ENCODE data around the gene BRS3. TPM values are rescaled to one million over a fixed set of nuclear protein-coding genes. Genes with fewer than 3 reads are reported as not detected.

Gene BRS3
- polyA plus RNA-seq, 1 donor from 2014 or later = 0.20 TPM

DNA sequence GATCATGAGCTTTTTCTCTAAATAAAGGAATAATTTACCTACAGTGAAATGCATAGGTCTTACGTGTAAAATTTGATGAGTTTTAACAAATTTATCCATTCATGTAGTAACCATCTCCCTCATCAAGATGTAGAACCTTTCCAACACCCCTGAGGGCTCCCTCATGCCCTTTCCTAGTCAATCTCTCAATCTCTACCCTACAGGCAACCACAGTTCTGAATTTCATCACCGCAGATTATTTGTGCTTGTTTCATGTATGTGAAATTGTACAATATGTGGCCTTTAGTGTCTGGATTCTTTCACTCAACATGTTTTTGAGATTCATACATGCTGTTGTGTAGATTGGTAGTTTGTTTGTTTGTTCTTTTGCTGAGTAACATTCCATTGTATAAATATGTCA lies 46.4 kb downstream of the BRS3 start:
- H3K27me3 ChIP-seq (ENCODE audit: insufficient read depth, low read depth, low read length) = no peaks in the 10 kb centered on the region
- H2AFZ ChIP-seq (ENCODE audit: low read depth, low read length) = no peak overlapping the region
- H3K4me3 ChIP-seq (ENCODE audit: low read length) = no peak overlapping the region
- no peaks in the 10 kb centered on the region for H3K9me2 ChIP-seq (ENCODE audit: insufficient read depth, low read length)
- H3K9me3 ChIP-seq (ENCODE audit: low read length) = no peaks in the 10 kb centered on the region
- no peaks in the 10 kb centered on the region for H3F3A ChIP-seq (ENCODE audit: insufficient read depth, low read length, poor library complexity, severe bottlenecking)
- no peaks in the 10 kb centered on the region for H4K20me1 ChIP-seq (ENCODE audit: insufficient read depth)
- no peaks in the 10 kb centered on the region for H3K36me3 ChIP-seq (ENCODE audit: insufficient read depth, low read length)
- TF ChIP-seq, protein P1, sequence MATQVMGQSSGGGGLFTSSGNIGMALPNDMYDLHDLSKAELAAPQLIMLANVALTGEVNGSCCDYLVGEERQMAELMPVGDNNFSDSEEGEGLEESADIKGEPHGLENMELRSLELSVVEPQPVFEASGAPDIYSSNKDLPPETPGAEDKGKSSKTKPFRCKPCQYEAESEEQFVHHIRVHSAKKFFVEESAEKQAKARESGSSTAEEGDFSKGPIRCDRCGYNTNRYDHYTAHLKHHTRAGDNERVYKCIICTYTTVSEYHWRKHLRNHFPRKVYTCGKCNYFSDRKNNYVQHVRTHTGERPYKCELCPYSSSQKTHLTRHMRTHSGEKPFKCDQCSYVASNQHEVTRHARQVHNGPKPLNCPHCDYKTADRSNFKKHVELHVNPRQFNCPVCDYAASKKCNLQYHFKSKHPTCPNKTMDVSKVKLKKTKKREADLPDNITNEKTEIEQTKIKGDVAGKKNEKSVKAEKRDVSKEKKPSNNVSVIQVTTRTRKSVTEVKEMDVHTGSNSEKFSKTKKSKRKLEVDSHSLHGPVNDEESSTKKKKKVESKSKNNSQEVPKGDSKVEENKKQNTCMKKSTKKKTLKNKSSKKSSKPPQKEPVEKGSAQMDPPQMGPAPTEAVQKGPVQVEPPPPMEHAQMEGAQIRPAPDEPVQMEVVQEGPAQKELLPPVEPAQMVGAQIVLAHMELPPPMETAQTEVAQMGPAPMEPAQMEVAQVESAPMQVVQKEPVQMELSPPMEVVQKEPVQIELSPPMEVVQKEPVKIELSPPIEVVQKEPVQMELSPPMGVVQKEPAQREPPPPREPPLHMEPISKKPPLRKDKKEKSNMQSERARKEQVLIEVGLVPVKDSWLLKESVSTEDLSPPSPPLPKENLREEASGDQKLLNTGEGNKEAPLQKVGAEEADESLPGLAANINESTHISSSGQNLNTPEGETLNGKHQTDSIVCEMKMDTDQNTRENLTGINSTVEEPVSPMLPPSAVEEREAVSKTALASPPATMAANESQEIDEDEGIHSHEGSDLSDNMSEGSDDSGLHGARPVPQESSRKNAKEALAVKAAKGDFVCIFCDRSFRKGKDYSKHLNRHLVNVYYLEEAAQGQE (IDR thresholded peaks at IDR 0.05; ENCODE audit: borderline replicate concordance) = no peak
- TF ChIP-seq EZH2 (IDR thresholded peaks at IDR 0.05; ENCODE audit: borderline replicate concordance, insufficient read depth, low read length, poor library complexity, severe bottlenecking) = no peak
- TF ChIP-seq, protein P2, sequence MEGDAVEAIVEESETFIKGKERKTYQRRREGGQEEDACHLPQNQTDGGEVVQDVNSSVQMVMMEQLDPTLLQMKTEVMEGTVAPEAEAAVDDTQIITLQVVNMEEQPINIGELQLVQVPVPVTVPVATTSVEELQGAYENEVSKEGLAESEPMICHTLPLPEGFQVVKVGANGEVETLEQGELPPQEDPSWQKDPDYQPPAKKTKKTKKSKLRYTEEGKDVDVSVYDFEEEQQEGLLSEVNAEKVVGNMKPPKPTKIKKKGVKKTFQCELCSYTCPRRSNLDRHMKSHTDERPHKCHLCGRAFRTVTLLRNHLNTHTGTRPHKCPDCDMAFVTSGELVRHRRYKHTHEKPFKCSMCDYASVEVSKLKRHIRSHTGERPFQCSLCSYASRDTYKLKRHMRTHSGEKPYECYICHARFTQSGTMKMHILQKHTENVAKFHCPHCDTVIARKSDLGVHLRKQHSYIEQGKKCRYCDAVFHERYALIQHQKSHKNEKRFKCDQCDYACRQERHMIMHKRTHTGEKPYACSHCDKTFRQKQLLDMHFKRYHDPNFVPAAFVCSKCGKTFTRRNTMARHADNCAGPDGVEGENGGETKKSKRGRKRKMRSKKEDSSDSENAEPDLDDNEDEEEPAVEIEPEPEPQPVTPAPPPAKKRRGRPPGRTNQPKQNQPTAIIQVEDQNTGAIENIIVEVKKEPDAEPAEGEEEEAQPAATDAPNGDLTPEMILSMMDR (IDR thresholded peaks at IDR 0.05; ENCODE audit: poor library complexity, severe bottlenecking) = no peak
- TF ChIP-seq TAF1 (IDR thresholded peaks at IDR 0.05; ENCODE audit: low read depth) = no peak
- no peak for TF ChIP-seq MXI1 (conservative IDR thresholded peaks at IDR 0.05; ENCODE audit: poor library complexity, severe bottlenecking)
- no peak for TF ChIP-seq EP300 (conservative IDR thresholded peaks at IDR 0.05; ENCODE audit: poor library complexity, severe bottlenecking)
- TF ChIP-seq SMC3 (conservative IDR thresholded peaks at IDR 0.05; ENCODE audit: poor library complexity) = no peak
- TF ChIP-seq RAD21 (conservative IDR thresholded peaks at IDR 0.05) = no peak
- no peak overlapping the region for H3K27ac ChIP-seq (ENCODE audit: low read length)
- no peaks in the 10 kb centered on the region for H3K79me2 ChIP-seq (replicated peaks; ENCODE audit: insufficient read depth, low read length)
- H3K4me2 ChIP-seq (ENCODE audit: low read length) = no peak overlapping the region
- H3K9ac ChIP-seq (ENCODE audit: low read length) = no peak overlapping the region

DNA sequence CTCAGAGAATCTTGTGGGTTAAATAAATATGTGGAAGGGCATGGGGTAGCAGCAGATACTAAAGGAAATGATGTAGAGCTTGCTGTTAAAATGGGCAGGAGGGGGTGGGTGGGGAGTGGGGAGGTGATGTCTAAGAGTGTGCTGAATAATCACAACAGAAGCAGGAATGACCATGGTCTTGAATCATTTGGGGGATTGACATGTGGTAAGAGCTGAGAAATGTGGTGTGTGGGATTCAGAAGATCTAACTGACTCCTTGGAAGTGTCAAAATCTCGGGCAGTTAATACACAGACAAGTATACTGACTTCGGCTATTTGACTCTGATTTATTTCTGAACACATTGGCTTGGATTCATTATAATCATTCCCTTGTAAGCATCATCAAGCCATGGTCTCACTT lies 51.1 kb downstream of the BRS3 start:
- no peaks in the 10 kb centered on the region for H3K9me3 ChIP-seq (ENCODE audit: low read length)
- no peak overlapping the region for H2AFZ ChIP-seq (ENCODE audit: low read depth, low read length)
- H4K20me1 ChIP-seq (ENCODE audit: insufficient read depth) = no peaks in the 10 kb centered on the region
- H3F3A ChIP-seq (ENCODE audit: insufficient read depth, low read length, poor library complexity, severe bottlenecking) = no peaks in the 10 kb centered on the region
- no peak overlapping the region for H3K4me2 ChIP-seq (ENCODE audit: low read length)
- H3K4me3 ChIP-seq (ENCODE audit: low read length) = no peak overlapping the region
- H3K27ac ChIP-seq (ENCODE audit: low read length) = no peak overlapping the region
- H3K9ac ChIP-seq (ENCODE audit: low read length) = no peak overlapping the region
- H3K79me2 ChIP-seq (replicated peaks; ENCODE audit: insufficient read depth, low read length) = no peaks in the 10 kb centered on the region
- TF ChIP-seq RAD21 (conservative IDR thresholded peaks at IDR 0.05) (no peak), EZH2 (IDR thresholded peaks at IDR 0.05; ENCODE audit: borderline replicate concordance, insufficient read depth, low read length, poor library complexity, severe bottlenecking) (no peak), TAF1 (IDR thresholded peaks at IDR 0.05; ENCODE audit: low read depth) (no peak), POLR2AphosphoS5 (IDR thresholded peaks at IDR 0.05) (no peak), EP300 (conservative IDR thresholded peaks at IDR 0.05; ENCODE audit: poor library complexity, severe bottlenecking) (no peak), MXI1 (conservative IDR thresholded peaks at IDR 0.05; ENCODE audit: poor library complexity, severe bottlenecking) (no peak), SMC3 (conservative IDR thresholded peaks at IDR 0.05; ENCODE audit: poor library complexity) (no peak)
- TF ChIP-seq, protein P1 (IDR thresholded peaks at IDR 0.05; ENCODE audit: borderline replicate concordance) = no peak
- TF ChIP-seq, protein P2 (IDR thresholded peaks at IDR 0.05; ENCODE audit: poor library complexity, severe bottlenecking) = no peak
- no peaks in the 10 kb centered on the region for H3K27me3 ChIP-seq (ENCODE audit: insufficient read depth, low read depth, low read length)
- H3K9me2 ChIP-seq (ENCODE audit: insufficient read depth, low read length) = no peaks in the 10 kb centered on the region
- no peaks in the 10 kb centered on the region for H3K36me3 ChIP-seq (ENCODE audit: insufficient read depth, low read length)

Measured in neural cell (in vitro differentiated cells).